ENCODE data around the gene KCNJ3. TPM values are rescaled to one million over a fixed set of nuclear protein-coding genes. Genes with fewer than 3 reads are reported as not detected.

KCNJ3 gene
- total RNA-seq, 2 experiments from 2014 or later: not detected

- no peak for DNase-seq
- H3K27ac Mint-ChIP-seq: no peak overlapping the region
- H3K4me3 Mint-ChIP-seq: no peak overlapping the region
- no peaks in the 10 kb centered on the region for H3K27me3 Mint-ChIP-seq
- no peaks in the 10 kb centered on the region for H3K4me1 Mint-ChIP-seq
- H3K9me3 Mint-ChIP-seq: no peaks in the 10 kb centered on the region
- no peaks in the 10 kb centered on the region for H3K36me3 Mint-ChIP-seq
These were observed 64.1 kb downstream of the KCNJ3 start for GRCh38 chr2:154762638-154763037.

GRCh38 chr2:154771664-154772284 is 73.3 kb downstream of the KCNJ3 start:
- no peak for DNase-seq
- H3K4me3 Mint-ChIP-seq: no peak overlapping the region
- no peaks in the 10 kb centered on the region for H3K27me3 Mint-ChIP-seq
- peaks cover 6% of the 10 kb centered on the region for H3K9me3 Mint-ChIP-seq
- no peak overlapping the region for H3K27ac Mint-ChIP-seq
- H3K36me3 Mint-ChIP-seq: no peaks in the 10 kb centered on the region
- H3K4me1 Mint-ChIP-seq: no peaks in the 10 kb centered on the region

- H3K4me1 Mint-ChIP-seq: no peaks in the 10 kb centered on the region
- DNase-seq: no peak
- no peaks in the 10 kb centered on the region for H3K27me3 Mint-ChIP-seq
- no peaks in the 10 kb centered on the region for H3K9me3 Mint-ChIP-seq
- no peak overlapping the region for H3K4me3 Mint-ChIP-seq
- no peaks in the 10 kb centered on the region for H3K36me3 Mint-ChIP-seq
- H3K27ac Mint-ChIP-seq: no peak overlapping the region
These were observed 78.3 kb downstream of the KCNJ3 start for GRCh38 chr2:154776825-154777224.

GRCh38 chr2:154794406-154794805 is 95.9 kb downstream of the KCNJ3 start:
- H3K4me3 Mint-ChIP-seq: no peak overlapping the region
- no peaks in the 10 kb centered on the region for H3K9me3 Mint-ChIP-seq
- H3K4me1 Mint-ChIP-seq: no peaks in the 10 kb centered on the region
- H3K27ac Mint-ChIP-seq: no peak overlapping the region
- no peak for DNase-seq
- H3K27me3 Mint-ChIP-seq: no peaks in the 10 kb centered on the region
- H3K36me3 Mint-ChIP-seq: no peaks in the 10 kb centered on the region

GRCh38 chr2:154795651-154796050 is 97.2 kb downstream of the KCNJ3 start:
- no peak overlapping the region for H3K27ac Mint-ChIP-seq
- H3K36me3 Mint-ChIP-seq: no peaks in the 10 kb centered on the region
- no peaks in the 10 kb centered on the region for H3K9me3 Mint-ChIP-seq
- no peaks in the 10 kb centered on the region for H3K4me1 Mint-ChIP-seq
- no peaks in the 10 kb centered on the region for H3K27me3 Mint-ChIP-seq
- no peak for DNase-seq
- H3K4me3 Mint-ChIP-seq: no peak overlapping the region

- Mint-ChIP-seq H3K27ac (no peak overlapping the region), H3K4me3 (no peak overlapping the region)
These were observed 106.0 kb downstream of the KCNJ3 start for GRCh38 chr2:154804451-154804850.

GRCh38 chr2:154813636-154814035 is 115.1 kb downstream of the KCNJ3 start:
- DNase-seq: no peak
- Mint-ChIP-seq H3K27me3 (no peaks in the 10 kb centered on the region), H3K4me3 (no peak overlapping the region), H3K36me3 (no peaks in the 10 kb centered on the region), H3K4me1 (no peaks in the 10 kb centered on the region), H3K9me3 (no peaks in the 10 kb centered on the region), H3K27ac (no peak overlapping the region)

More at GRCh38 chr2:154804451-154804850, 106.0 kb downstream of the KCNJ3 start:
- Mint-ChIP-seq H3K4me1 (no peaks in the 10 kb centered on the region), H3K9me3 (no peaks in the 10 kb centered on the region), H3K36me3 (no peaks in the 10 kb centered on the region), H3K27me3 (peaks cover 5% of the 10 kb centered on the region)
- no peak for DNase-seq

GRCh38 chr2:154814856-154815255 is 116.4 kb downstream of the KCNJ3 start:
- Mint-ChIP-seq H3K4me3 (no peak overlapping the region), H3K27ac (no peak overlapping the region), H3K36me3 (no peaks in the 10 kb centered on the region), H3K9me3 (no peaks in the 10 kb centered on the region), H3K27me3 (no peaks in the 10 kb centered on the region), H3K4me1 (no peaks in the 10 kb centered on the region)
- no peak for DNase-seq

- Mint-ChIP-seq H3K4me1 (no peaks in the 10 kb centered on the region), H3K4me3 (no peak overlapping the region), H3K27me3 (no peaks in the 10 kb centered on the region)
These were observed 126.9 kb downstream of the KCNJ3 start for GRCh38 chr2:154825358-154825757.

GRCh38 chr2:154826827-154827226 is 128.3 kb downstream of the KCNJ3 start:
- DNase-seq: no peak
- Mint-ChIP-seq H3K4me1 (no peaks in the 10 kb centered on the region), H3K4me3 (no peak overlapping the region), H3K9me3 (peaks cover 2% of the 10 kb centered on the region), H3K27me3 (no peaks in the 10 kb centered on the region), H3K27ac (no peak overlapping the region), H3K36me3 (no peaks in the 10 kb centered on the region)

More at GRCh38 chr2:154825358-154825757, 126.9 kb downstream of the KCNJ3 start:
- DNase-seq: no peak
- Mint-ChIP-seq H3K36me3 (no peaks in the 10 kb centered on the region), H3K9me3 (peaks cover 2% of the 10 kb centered on the region), H3K27ac (no peak overlapping the region)

GRCh38 chr2:154827286-154827685 is 128.8 kb downstream of the KCNJ3 start:
- Mint-ChIP-seq H3K27me3 (no peaks in the 10 kb centered on the region), H3K27ac (no peak overlapping the region), H3K4me1 (no peaks in the 10 kb centered on the region), H3K36me3 (no peaks in the 10 kb centered on the region), H3K9me3 (peaks cover 2% of the 10 kb centered on the region), H3K4me3 (no peak overlapping the region)
- no peak for DNase-seq

- H3K27ac Mint-ChIP-seq: no peak overlapping the region
- H3K27me3 Mint-ChIP-seq: no peaks in the 10 kb centered on the region
- DNase-seq: no peak
- no peak overlapping the region for H3K4me3 Mint-ChIP-seq
- no peaks in the 10 kb centered on the region for H3K4me1 Mint-ChIP-seq
- no peaks in the 10 kb centered on the region for H3K9me3 Mint-ChIP-seq
- H3K36me3 Mint-ChIP-seq: no peaks in the 10 kb centered on the region
These were observed 134.2 kb downstream of the KCNJ3 start for GRCh38 chr2:154832711-154833110.

GRCh38 chr2:154836632-154837031 is 138.1 kb downstream of the KCNJ3 start:
- H3K9me3 Mint-ChIP-seq: peaks cover 2% of the 10 kb centered on the region
- no peak for DNase-seq
- H3K27ac Mint-ChIP-seq: no peak overlapping the region
- no peaks in the 10 kb centered on the region for H3K4me1 Mint-ChIP-seq
- H3K4me3 Mint-ChIP-seq: no peak overlapping the region
- H3K36me3 Mint-ChIP-seq: no peaks in the 10 kb centered on the region
- no peaks in the 10 kb centered on the region for H3K27me3 Mint-ChIP-seq

- peaks cover 2% of the 10 kb centered on the region for H3K9me3 Mint-ChIP-seq
- no peak overlapping the region for H3K4me3 Mint-ChIP-seq
- no peak for DNase-seq
- no peaks in the 10 kb centered on the region for H3K4me1 Mint-ChIP-seq
- H3K27me3 Mint-ChIP-seq: no peaks in the 10 kb centered on the region
- no peaks in the 10 kb centered on the region for H3K36me3 Mint-ChIP-seq
- H3K27ac Mint-ChIP-seq: no peak overlapping the region
These were observed 138.5 kb downstream of the KCNJ3 start for GRCh38 chr2:154837035-154837434.

GRCh38 chr2:154844513-154844912 is 146.0 kb downstream of the KCNJ3 start:
- H3K4me3 Mint-ChIP-seq: no peak overlapping the region
- no peak for DNase-seq
- no peaks in the 10 kb centered on the region for H3K27me3 Mint-ChIP-seq

GRCh38 chr2:154846842-154847241 is 148.3 kb downstream of the KCNJ3 start:
- Mint-ChIP-seq H3K4me1 (no peaks in the 10 kb centered on the region), H3K4me3 (no peak overlapping the region), H3K9me3 (peaks cover 1% of the 10 kb centered on the region), H3K27me3 (no peaks in the 10 kb centered on the region), H3K36me3 (no peaks in the 10 kb centered on the region), H3K27ac (no peak overlapping the region)
- no peak for DNase-seq

More at GRCh38 chr2:154844513-154844912, 146.0 kb downstream of the KCNJ3 start:
- Mint-ChIP-seq H3K4me1 (no peaks in the 10 kb centered on the region), H3K9me3 (peaks cover 1% of the 10 kb centered on the region), H3K36me3 (no peaks in the 10 kb centered on the region), H3K27ac (no peak overlapping the region)
